Measurements from ENCODE around the gene TBX10.
"Not testable (repeated sequence)": the region's sequence is repeated elsewhere in the genome, so short reads cannot be mapped to it uniquely, and the experiment has no call there.

DNA sequence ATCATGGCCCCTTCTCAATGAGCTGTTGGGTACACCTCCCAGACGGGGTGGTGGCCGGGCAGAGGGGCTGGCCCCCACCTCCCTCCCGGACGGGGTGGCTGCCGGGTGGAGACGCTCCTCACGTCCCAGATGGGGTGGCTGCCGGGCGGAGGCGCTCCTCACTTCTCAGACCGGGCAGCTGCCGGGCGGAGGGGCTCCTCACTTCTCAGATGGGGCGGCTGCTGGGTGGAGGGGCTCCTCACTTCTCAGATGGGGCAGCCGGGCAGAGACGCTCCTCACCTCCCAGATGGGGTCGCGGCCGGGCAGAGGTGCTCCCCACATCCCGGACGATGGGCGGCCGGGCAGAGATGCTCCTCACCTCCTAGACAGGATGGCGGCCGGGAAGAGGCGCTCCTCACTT is 41.6 kb downstream of the TBX10 start:
- TF ChIP-seq TAF1 (conservative IDR thresholded peaks at IDR 0.05); CTCF (IDR thresholded peaks at IDR 0.05; ENCODE audit: low read depth, low read length, missing input control); JUND (IDR thresholded peaks at IDR 0.05); EGR1 (IDR thresholded peaks at IDR 0.05; ENCODE audit: low read depth in 2 of 2); RAD21 (IDR thresholded peaks at IDR 0.05); MAX (IDR thresholded peaks at IDR 0.05); SP1 (IDR thresholded peaks at IDR 0.05): not testable (repeated sequence)
